HepG2 (cell line): ENCODE results near the gene CAMK2A. TPM values are rescaled to one million over a fixed set of nuclear protein-coding genes. Genes with fewer than 3 reads are reported as not detected.

Experiments used
- ATAC-seq: fragments of 200-7000 bp; cut with Tn5 transposase; 3 replicates; pipeline ENCODE4 v1.9.1; 2020; ENCODE audit warnings: mild to moderate bottlenecking, moderate library complexity
- BruUV-seq: library from RNA; stranded (reverse); fragments of 400-500 nt; replicated peaks from 2 replicates; lab custom pipeline; 2021; lab: Mats Ljungman, UMichigan
- CTCF ChIA-PET: fragments of 300-600 bp; formaldehyde crosslinking; extraction: SDS; loops from one replicate; lab custom pipeline; 2021; ENCODE audit warnings: low total read pairs, inconsistent platforms, low intra/inter-chr PET ratio; lab: Yijun Ruan, JAX
- POLR2A ChIA-PET: fragments of 350-600 bp; sonication (Branson Sonifier 250); formaldehyde crosslinking; loops from one replicate; lab custom pipeline; 2020; ENCODE audit warnings: antibody characterized with exemption, inconsistent platforms; lab: Yijun Ruan, JAX
- DNase-seq: peaks from one replicate; pipeline ENCODE4 v3.0.0-alpha.2; 2015; ENCODE audit warnings: low spot score
- FAIRE-seq: peaks from 3 replicates; lab custom pipeline; 2011; peaks lifted over from hg19 to GRCh38; lab: Jason Lieb, UNC
- H2AFZ ChIP-seq: one replicate; pipeline ENCODE4 v1.6.1; 2011; ENCODE audit warnings: low read length, inconsistent platforms
- H3K27ac ChIP-seq: fragments of 300-600 bp; 3 replicates; pipeline ENCODE4 v1.8.0; 2011; ENCODE audit warnings: mixed run types, mild to moderate bottlenecking, mixed read lengths, low read length, inconsistent platforms; ENCODE audit not compliant: insufficient read depth; ENCODE audit errors: extremely low read length
- H3K27me3 ChIP-seq, 2 experiments: fragments of 200-600 bp in 1 of 2; 2 replicates in 1 of 2; 3 replicates in 1 of 2; pipeline versions ENCODE4 v1.6.0 to v1.8.0; 2011; ENCODE audit warnings: low read length in 2 of 2, mild to moderate bottlenecking in 2 of 2, moderate library complexity in 2 of 2, inconsistent platforms in 1 of 2; ENCODE audit not compliant: insufficient read depth in 2 of 2, control insufficient read depth in 1 of 2
- H3K36me3 ChIP-seq, 2 experiments: fragments of 200-600 bp in 1 of 2; replicated peaks in 1 of 2; 2 replicates in 1 of 2; 3 replicates in 1 of 2; pipeline versions ENCODE4 v1.5.1 to v1.8.0; 2011; ENCODE audit warnings: low read length in 2 of 2, inconsistent platforms in 1 of 2; ENCODE audit not compliant: insufficient read depth in 2 of 2, control insufficient read depth in 1 of 2
- H3K4me1 ChIP-seq: 2 replicates; pipeline ENCODE4 v1.5.1; 2012; ENCODE audit warnings: low read length, inconsistent platforms; ENCODE audit not compliant: insufficient read depth
- H3K4me2 ChIP-seq: 2 replicates; pipeline ENCODE4 v1.6.0; 2011; ENCODE audit warnings: low read depth, low read length, inconsistent platforms
- H3K4me3 ChIP-seq, 3 experiments: fragments of 200-600 bp in 1 of 3; sonication (generic), shearing (Covaris generic) in 1 of 3; replicated peaks in 1 of 3; 2 replicates each; pipeline ENCODE4 v1.5.1; 2011 to 2016; ENCODE audit warnings: low read length in 3 of 3, inconsistent platforms in 2 of 3, low read depth in 2 of 3, mild to moderate bottlenecking in 2 of 3, control low read depth in 1 of 3, mixed read lengths in 1 of 3; ENCODE audit not compliant: insufficient read depth in 1 of 3
- H3K79me2 ChIP-seq: one replicate; pipeline ENCODE4 v1.6.1; 2011; ENCODE audit warnings: low read length, inconsistent platforms; ENCODE audit not compliant: insufficient read depth
- H3K9ac ChIP-seq: 2 replicates; pipeline ENCODE4 v1.6.0; 2011; ENCODE audit warnings: mild to moderate bottlenecking, low read depth, low read length, inconsistent platforms; ENCODE audit not compliant: insufficient read depth
- H3K9me3 ChIP-seq: 2 replicates; pipeline ENCODE4 v1.5.1; 2012; ENCODE audit warnings: mild to moderate bottlenecking, low read length
- H4K20me1 ChIP-seq: 2 replicates; pipeline ENCODE4 v1.6.0; 2011; ENCODE audit warnings: inconsistent platforms, mild to moderate bottlenecking, low read length, moderate library complexity; ENCODE audit not compliant: insufficient read depth
- CEBPG ChIP-seq: IDR thresholded peaks from 2 replicates; pipeline ENCODE4 v1.6.1; 2016
- FOXO1 ChIP-seq: sonication (generic); formaldehyde crosslinking; IDR thresholded peaks from 2 replicates; pipeline ENCODE4 v1.4.0; 2020; ENCODE audit warnings: missing genetic modification reagents
- POLR2A ChIP-seq, 2 experiments: IDR thresholded peaks; 2 replicates each; pipeline ENCODE4 v1.6.1; 2011; ENCODE audit warnings: low read depth in 2 of 2, low read length in 2 of 2, mild to moderate bottlenecking in 1 of 2, moderate library complexity in 1 of 2; ENCODE audit not compliant: insufficient read depth in 1 of 2
- SOX5 ChIP-seq: IDR thresholded peaks from 2 replicates; pipeline ENCODE4 v1.6.1; 2016; ENCODE audit warnings: borderline replicate concordance
- TBX3 ChIP-seq: fragments of 450-650 bp; IDR thresholded peaks from 2 replicates; pipeline ENCODE4 v1.6.1; 2017; ENCODE audit warnings: antibody characterized with exemption, mild to moderate bottlenecking, inconsistent platforms, borderline replicate concordance
- TEF ChIP-seq: sonication (generic); formaldehyde crosslinking; IDR thresholded peaks from 2 replicates; pipeline ENCODE4 v1.5.0; 2020; ENCODE audit warnings: missing genetic modification reagents
- ZBTB2 ChIP-seq: sonication (generic); formaldehyde crosslinking; IDR thresholded peaks from 2 replicates; pipeline ENCODE4 v1.8.0; 2022; ENCODE audit warnings: low read depth, missing genetic modification reagents
- ZNF280D ChIP-seq: sonication (generic); formaldehyde crosslinking; IDR thresholded peaks from 2 replicates; pipeline ENCODE4 v1.5.1; 2020; ENCODE audit warnings: mild to moderate bottlenecking, missing genetic modification reagents
- ZNF354B ChIP-seq: sonication (generic); formaldehyde crosslinking; IDR thresholded peaks from 2 replicates; pipeline ENCODE4 v1.8.0; 2022; ENCODE audit warnings: mild to moderate bottlenecking, missing genetic modification reagents
- WGBS: methylation state at CpG from one replicate; pipeline ENCODE4 v1.1.6; 2017; ENCODE audit warnings: low lambda C conversion rate; 5-methylcytosine and 5-hydroxymethylcytosine counted together
- in situ Hi-C: cut with HindIII; loops from 2 replicates; pipeline ENCODE4 v1.10.0; 2017; ENCODE audit warnings: low pct_unique_long_range_greater_than_20kb; ENCODE audit not compliant: extremely low pct_ligation_motif_present
- intact Hi-C: fragments of 100-400 bp; cut with micrococcal nuclease; formaldehyde crosslinking; loops from one replicate; pipeline ENCODE4 v1.10.0; 2022; ENCODE audit not compliant: unreplicated experiment
- polyA plus RNA-seq, 8 experiments: library from polyadenylated mRNA; depleted of rRNA in 3 of 8; stranded (reverse) in 7 of 8; unstranded in 1 of 8; fragments of >200 nt; fragmentation: Illumina TruSeq in 4 of 8; extraction: Trizol in 4 of 8; gene quantifications; 2 replicates each; pipeline versions ENCODE4 v1.2.1 to v1.2.3, GENCODE V29; 2011 to 2016; ENCODE audit warnings: low read depth in 4 of 8, missing spikeins in 1 of 8, mixed read lengths in 1 of 8; ENCODE audit not compliant: insufficient read depth in 1 of 8
- total RNA-seq, 5 experiments: library from RNA; depleted of rRNA; stranded (reverse); fragments of >200 nt; fragmentation: Illumina TruSeq; extraction: Trizol; gene quantifications; 2 replicates each; pipeline ENCODE4 v1.2.3, GENCODE V29; 2016; ENCODE audit warnings: low read depth in 1 of 5

The CAMK2A gene
- total and polyA plus RNA-seq, 2 of the 13 experiments (the other 11 are each of a cell fraction or from before 2014, with no cell fraction given) = 0.11 TPM; not detected in 1

- TF ChIP-seq POLR2A (IDR thresholded peaks at IDR 0.05; ENCODE audit: insufficient read depth in 1 of 2, low read depth in 2 of 2, low read length in 2 of 2) (no peak), ZNF280D (CRISPR knock-in tag) (no peak), TBX3 (no peak), TEF (CRISPR knock-in tag) (no peak), ZBTB2 (CRISPR knock-in tag) (no peak)
Observed at GRCh38 chr5:150278916-150279315, 10.7 kb downstream of the CAMK2A start (continued).

GRCh38 chr5:150278046-150278730 is 11.4 kb downstream of the CAMK2A start:
- TF ChIP-seq SOX5 (CRISPR knock-in tag) (no peak), ZNF354B (CRISPR knock-in tag) (no peak), CEBPG (no peak), FOXO1 (no peak)
- no peak for FAIRE-seq
- Histone ChIP-seq H3K36me3 (no peaks in the 10 kb centered on the region), H3K79me2 (no peaks in the 10 kb centered on the region), H3K27ac (no peak overlapping the region), H3K4me3 (no peak overlapping the region), H3K27me3 (peaks cover 3 to 61% of the 10 kb centered on the region in 2 experiments; a peak in 3 of 5 replicates), H3K4me2 (no peak overlapping the region), H3K9me3 (no peaks in the 10 kb centered on the region), H3K9ac (no peak overlapping the region), H3K4me1 (peaks cover 7% of the 10 kb centered on the region; the same call in 1 of the 2 replicates), H2AFZ (no peak overlapping the region), H4K20me1 (no peaks in the 10 kb centered on the region)
- no peak for ATAC-seq
- WGBS = 54% methylated on average over 7 of the region's 7 CpGs
- no peak for DNase-seq
- intact Hi-C loops = no loop called here
- POLR2A ChIA-PET = no interaction called here
- in situ Hi-C loops = no loop called here
- CTCF ChIA-PET = no interaction called here
- BruUV-seq = no TSS peak
